Bronchial epithelial cell (primary cell): ENCODE measurements around the gene AVP. TPM values are rescaled to one million over a fixed set of nuclear protein-coding genes. Genes with fewer than 3 reads are reported as not detected.
A peak's percentile ranks its signal among the peaks of the same experiment; 100 is the strongest.

Experiments used
- DNase-seq: peaks from one replicate; pipeline ENCODE4 v3.0.0-alpha.2; 2010; ENCODE audit warnings: low read depth
- FAIRE-seq: peaks from 2 replicates; lab custom pipeline; 2011; peaks lifted over from hg19 to GRCh38; lab: Jason Lieb, UNC
- H3K27me3 ChIP-seq: 2 replicates; pipeline ENCODE4 v1.5.1; 2011; ENCODE audit warnings: low read length; ENCODE audit not compliant: control insufficient read depth, insufficient read depth
- H3K36me3 ChIP-seq: 2 replicates; pipeline ENCODE4 v1.5.1; 2011; ENCODE audit warnings: low read length; ENCODE audit not compliant: control insufficient read depth, insufficient read depth
- H3K4me3 ChIP-seq: 2 replicates; pipeline ENCODE4 v1.5.1; 2011; ENCODE audit warnings: mild to moderate bottlenecking, low read depth, low read length, control low read depth
- total RNA-seq: library from RNA; depleted of rRNA; stranded (reverse); fragments of >200 nt; gene quantifications from 2 replicates; pipeline ENCODE4 v1.2.1, GENCODE V29; 2014
- TF ChIP-seq, protein P1 (sequence below): IDR thresholded peaks from 2 replicates; pipeline ENCODE4 v1.5.1; 2011; ENCODE audit warnings: mild to moderate bottlenecking, moderate library complexity, low read length, control low read depth, inconsistent platforms; ENCODE audit not compliant: insufficient read depth, severe bottlenecking

AVP gene
- total RNA-seq, 1 donor from 2014 or later: not detected

DNA sequence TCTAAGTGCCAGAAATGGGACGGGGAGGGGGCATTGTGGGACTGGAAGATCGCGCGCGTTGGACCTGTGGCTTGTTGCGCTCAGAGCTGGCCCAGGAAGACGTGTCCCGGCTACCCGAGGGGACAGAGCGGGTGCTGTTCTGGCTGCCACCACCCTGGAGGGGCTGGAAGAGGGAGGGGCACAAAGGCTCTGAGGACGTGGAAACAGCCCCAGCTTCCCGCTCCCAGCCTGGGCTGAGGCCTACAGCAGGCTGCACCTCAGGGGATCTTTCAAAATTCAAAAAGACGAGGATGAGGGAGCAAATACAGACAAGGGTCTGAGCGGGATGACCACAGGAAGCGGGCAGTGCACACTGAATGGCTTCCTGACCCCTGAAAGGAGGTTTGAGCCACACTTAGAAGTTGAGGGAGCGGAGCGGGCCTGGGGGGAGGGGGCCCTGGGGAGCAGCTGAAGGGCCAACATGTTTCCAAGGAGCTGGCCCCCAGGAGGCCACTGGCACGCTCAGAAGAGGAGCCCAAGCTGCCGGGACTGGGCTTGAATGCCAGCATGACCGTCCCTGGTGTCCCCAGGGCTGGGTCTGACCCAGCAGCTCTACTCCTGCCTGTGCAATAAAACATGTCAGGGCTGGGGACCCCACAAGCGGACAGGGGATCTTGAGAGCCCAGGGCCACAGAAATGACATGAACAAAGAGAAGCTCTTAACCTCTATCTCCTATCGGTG lies 11.8 kb downstream of the AVP start:
- Histone ChIP-seq H3K36me3 (no peaks in the 10 kb centered on the region), H3K4me3 (no peak overlapping the region), H3K27me3 (peaks cover 6% of the 10 kb centered on the region)
- FAIRE-seq (no peak), DNase-seq (no peak)
- TF ChIP-seq, protein P1, sequence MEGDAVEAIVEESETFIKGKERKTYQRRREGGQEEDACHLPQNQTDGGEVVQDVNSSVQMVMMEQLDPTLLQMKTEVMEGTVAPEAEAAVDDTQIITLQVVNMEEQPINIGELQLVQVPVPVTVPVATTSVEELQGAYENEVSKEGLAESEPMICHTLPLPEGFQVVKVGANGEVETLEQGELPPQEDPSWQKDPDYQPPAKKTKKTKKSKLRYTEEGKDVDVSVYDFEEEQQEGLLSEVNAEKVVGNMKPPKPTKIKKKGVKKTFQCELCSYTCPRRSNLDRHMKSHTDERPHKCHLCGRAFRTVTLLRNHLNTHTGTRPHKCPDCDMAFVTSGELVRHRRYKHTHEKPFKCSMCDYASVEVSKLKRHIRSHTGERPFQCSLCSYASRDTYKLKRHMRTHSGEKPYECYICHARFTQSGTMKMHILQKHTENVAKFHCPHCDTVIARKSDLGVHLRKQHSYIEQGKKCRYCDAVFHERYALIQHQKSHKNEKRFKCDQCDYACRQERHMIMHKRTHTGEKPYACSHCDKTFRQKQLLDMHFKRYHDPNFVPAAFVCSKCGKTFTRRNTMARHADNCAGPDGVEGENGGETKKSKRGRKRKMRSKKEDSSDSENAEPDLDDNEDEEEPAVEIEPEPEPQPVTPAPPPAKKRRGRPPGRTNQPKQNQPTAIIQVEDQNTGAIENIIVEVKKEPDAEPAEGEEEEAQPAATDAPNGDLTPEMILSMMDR: no peak

DNA sequence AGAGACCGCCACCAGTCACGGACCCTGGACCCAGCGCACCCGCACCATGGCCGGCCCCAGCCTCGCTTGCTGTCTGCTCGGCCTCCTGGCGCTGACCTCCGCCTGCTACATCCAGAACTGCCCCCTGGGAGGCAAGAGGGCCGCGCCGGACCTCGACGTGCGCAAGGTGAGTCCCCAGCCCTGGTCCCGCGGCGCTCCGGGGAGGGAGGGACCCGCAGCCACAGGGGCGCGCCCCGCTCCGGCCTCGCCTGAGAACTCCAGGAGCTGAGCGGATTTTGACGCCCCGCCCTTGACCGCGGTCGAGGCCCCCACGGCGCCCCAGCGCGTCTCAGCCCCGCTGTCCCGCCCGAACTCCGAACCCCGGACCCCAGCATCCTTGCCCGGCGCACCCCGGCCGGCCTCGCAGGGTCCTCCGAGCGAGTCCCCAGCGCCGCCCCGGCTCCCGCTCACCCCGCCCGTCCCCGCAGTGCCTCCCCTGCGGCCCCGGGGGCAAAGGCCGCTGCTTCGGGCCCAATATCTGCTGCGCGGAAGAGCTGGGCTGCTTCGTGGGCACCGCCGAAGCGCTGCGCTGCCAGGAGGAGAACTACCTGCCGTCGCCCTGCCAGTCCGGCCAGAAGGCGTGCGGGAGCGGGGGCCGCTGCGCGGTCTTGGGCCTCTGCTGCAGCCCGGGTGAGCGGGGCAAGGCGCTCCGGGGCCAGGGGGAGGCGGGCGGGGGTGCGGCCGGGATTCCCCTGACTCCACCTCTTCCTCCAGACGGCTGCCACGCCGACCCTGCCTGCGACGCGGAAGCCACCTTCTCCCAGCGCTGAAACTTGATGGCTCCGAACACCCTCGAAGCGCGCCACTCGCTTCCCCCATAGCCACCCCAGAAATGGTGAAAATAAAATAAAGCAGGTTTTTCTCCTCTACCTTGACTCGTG lies 12.7 kb downstream of the AVP start, which contains the start of gene OXT:
Gene OXT, plus strand, starts transcription at position 11 of the 920 bp plus-strand sequence. Its CDS starts 36 bp downstream, at position 47.
- FAIRE-seq (no peak), DNase-seq (no peak)
- TF ChIP-seq, protein P1: no peak
- peaks cover 6% of the 10 kb centered on the region for H3K27me3 ChIP-seq
- no peaks in the 10 kb centered on the region for H3K36me3 ChIP-seq
- peak within 1 kb of the TSS; percentile 22 for H3K4me3 ChIP-seq

GRCh38 chr20:3071266-3071609 lies 13.3 kb downstream of the AVP start:
- no peak for FAIRE-seq
- Histone ChIP-seq H3K27me3 (peaks cover 6% of the 10 kb centered on the region), H3K4me3 (no peak overlapping the region), H3K36me3 (no peaks in the 10 kb centered on the region)
- TF ChIP-seq, protein P1: no peak
- DNase-seq: no peak

- no peak for DNase-seq
- H3K36me3 ChIP-seq: no peaks in the 10 kb centered on the region
- peaks cover 6% of the 10 kb centered on the region for H3K27me3 ChIP-seq
- TF ChIP-seq, protein P1: no peak
- FAIRE-seq: no peak
- no peak overlapping the region for H3K4me3 ChIP-seq
Observed at GRCh38 chr20:3070725-3071124, 13.8 kb downstream of the AVP start.

- DNase-seq: peak; percentile 4
Observed at GRCh38 chr20:3068986-3069900, 15.3 kb downstream of the AVP start.

More at GRCh38 chr20:3068986-3069900, 15.3 kb downstream of the AVP start:
- no peak for FAIRE-seq
- Histone ChIP-seq H3K4me3 (no peak overlapping the region), H3K27me3 (peaks cover 6% of the 10 kb centered on the region), H3K36me3 (no peaks in the 10 kb centered on the region)
- TF ChIP-seq, protein P1: peak; percentile 30
